NCI-H1930 (cell line): ENCODE measurements around the gene ZNF423.

Source experiments
- DNase-seq, 2 experiments: peaks; one replicate each; lab custom pipeline; 2025; lab: John Stamatoyannopoulos, UW

ZNF423 gene

DNA sequence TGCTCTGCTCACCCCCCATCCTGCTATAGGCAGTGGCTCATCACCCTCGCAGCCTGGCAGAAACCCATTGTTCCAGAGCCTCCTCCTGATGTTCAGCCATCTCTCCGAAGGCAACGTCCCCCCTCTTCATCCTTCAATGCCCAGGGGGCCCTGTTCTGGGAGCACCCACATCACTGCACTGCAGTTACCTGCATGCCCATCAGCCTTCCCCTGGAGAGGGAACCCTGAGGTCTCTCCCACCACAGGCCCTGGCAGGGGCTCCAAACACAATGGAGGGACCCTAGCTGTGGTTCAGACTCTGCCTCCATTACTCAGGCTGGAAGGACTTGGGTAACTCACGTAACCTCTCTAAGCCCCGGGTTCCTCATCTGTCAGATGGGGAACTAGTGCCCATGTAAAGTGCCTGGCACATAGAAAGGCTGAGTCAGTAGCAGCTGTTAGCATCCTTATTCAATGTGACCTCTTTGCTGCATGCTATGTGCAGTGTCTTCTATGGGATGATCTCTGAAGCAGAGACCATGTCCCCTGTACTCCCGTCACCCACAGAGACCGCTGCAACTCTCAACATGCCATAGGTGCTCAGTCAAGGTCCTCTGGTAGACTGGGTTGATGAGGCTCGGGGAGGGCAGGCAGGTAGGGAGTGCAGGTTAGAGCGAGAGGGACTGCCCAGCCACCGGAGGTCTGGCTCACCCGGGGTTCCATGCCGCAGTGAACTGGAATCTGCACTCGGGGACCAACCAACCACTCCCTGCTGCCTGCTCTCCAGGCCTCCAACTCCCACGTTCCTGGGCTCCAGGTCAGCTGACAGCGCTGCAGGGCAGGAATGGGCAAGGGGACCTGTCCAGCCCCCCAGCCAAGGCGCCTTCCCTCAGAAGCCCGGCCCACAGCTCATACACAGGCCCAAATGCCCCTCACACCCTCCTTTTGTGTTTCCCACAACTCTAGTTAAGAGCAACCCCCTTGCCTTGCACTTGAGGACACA is 233.2 kb downstream of the ZNF423 start:
- DNase-seq = no peak

DNA sequence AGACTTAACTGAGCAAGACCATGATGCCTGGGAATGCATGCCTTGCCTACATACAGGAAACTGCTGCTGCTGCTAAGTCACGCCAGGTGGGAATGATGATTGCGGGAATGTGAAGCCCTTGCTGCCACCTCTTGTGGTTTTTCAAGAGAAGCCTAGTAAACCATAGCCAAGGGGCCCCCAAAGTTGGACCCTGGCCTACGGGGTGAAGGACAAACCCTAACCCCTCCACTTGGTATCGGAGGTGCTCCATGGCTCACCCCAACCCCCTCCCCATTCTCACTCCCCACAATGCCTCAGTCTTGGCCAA is 233.9 kb downstream of the ZNF423 start:
- DNase-seq = no peak

DNA sequence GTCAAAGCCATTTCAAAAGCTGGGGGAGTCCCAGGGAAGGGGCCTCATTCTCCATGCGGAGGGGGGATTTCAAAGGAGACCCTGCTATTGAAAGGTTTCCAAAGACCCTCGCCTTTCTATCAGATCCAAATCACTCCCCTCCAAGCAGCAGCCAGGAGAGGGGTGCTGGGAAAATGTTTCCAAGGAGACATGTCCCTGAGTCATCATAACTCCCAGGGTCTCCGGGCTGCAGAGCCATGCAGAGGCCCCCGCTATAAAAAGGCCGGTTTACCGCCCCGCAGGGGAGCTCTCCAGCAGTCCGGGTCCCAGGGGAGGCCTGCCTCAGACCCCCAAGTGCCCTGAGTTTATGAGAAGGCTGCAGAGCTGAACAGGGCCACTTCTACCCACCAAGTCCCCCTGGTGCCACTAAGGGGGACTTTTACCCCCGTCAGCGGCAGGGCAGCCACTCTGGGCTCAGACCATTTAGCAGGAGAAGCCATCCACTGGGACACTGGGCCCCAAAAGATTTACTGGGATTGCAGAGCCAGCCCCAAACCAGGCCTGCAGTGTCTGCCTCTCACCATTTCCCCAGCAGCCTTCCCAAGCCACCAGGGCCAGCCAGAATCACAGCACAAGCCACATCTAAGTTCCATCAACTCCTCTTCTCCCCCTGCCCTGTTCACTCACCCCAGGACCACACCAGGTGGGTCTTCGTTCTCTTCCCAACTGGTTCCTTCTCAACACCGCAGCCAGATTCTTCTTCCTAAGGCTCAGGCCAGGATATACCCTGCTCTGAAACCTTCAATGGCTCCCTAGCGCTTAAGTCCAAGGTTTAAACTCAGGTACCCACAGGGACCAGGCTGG is 234.4 kb downstream of the ZNF423 start:
- no peak for DNase-seq

DNA sequence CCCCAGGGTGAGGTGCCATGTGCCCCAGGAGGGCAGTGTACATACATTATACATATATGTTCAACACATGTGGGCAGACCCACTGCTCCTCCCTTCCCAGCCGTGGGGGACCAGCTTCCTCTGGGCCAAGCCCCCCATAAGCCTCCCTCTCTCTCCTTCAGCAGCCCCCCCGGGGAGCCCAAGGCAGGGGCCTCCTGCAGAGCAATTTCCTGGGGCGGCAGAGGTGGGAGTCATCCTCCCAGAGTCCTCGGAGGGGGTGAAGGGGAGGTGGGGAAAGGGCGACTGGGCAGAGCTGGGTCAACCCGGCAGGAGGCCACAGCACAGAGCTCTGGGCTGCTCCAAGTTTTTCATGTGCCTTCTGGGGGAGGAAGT is 235.1 kb downstream of the ZNF423 start:
- no peak for DNase-seq

GRCh38 chr16:49620158-49620868 is 235.6 kb downstream of the ZNF423 start:
- DNase-seq = no peak

GRCh38 chr16:49619811-49620157 is 236.1 kb downstream of the ZNF423 start:
- no peak for DNase-seq

DNA sequence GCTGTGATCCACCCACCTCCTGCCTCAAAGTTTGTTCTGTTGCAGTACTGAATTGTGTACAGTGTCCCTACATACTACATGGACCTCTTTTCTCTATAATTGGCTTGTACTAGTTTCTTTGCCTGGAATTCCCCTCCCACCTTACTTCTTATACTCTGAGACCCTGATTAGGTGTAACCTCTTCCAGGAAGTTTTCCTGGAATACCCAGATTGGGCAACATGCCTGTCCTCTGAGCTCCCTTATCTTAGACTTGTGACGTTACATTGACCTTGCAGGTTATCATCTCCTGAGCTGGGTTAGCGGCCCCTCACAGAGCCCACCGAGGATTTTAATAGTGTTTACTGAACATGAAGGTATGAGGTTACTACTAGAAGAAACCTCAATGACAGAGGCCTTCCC is 237.0 kb downstream of the ZNF423 start:
- no peak for DNase-seq

DNA sequence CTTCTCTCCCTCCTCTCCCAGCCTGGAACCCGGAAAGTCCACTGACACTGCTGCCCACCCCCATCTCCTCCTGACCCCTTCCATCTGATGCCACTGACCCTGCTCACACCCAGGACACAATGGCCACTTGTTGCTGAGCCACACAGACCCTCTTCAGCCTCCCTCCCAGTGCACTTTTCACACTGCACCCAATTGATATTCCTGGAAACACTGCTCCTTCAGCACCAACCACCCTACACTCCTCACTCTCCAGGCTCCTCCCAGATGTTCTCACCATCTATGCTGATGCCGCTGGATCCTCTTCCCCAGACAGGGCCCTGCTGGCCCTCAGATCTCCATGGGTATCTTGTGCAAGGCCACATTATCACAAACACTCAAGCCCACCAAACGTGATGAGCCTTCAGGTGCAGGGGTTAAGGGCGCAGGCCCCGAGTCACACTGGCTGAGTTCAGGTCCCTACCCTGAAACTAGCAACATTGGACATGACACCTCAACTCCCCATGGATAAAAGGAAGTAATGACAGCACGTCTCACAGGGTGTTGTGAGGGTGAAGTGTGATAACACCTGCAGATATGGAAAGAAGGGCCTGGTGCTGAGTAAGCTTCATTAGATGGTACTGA is 238.1 kb downstream of the ZNF423 start:
- DNase-seq = no peak

- DNase-seq = no peak
Observed at GRCh38 chr16:49617016-49617629, 238.8 kb downstream of the ZNF423 start.

DNA sequence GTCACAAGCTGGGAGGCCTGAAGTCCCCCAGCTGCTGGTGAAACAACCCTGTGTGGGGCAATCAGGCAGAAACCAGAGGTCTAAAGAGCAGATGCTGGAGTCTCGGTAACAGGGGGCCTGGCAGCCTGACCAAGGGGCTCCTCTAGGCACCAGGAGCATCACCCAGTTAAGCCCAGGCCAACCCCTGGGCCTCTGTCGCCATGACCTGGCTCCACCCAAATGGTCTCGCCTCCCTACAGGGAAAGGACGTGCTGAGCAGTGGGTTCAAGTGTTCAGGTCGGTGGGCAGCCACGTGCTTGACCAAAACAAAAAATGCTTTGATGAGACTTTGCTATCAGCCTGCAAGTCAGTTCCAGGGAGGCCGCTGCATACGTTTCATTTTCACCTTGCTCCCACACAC is 240.3 kb downstream of the ZNF423 start:
- DNase-seq = no peak

GRCh38 chr16:49610983-49611382 is 244.9 kb downstream of the ZNF423 start:
- DNase-seq = no peak

DNA sequence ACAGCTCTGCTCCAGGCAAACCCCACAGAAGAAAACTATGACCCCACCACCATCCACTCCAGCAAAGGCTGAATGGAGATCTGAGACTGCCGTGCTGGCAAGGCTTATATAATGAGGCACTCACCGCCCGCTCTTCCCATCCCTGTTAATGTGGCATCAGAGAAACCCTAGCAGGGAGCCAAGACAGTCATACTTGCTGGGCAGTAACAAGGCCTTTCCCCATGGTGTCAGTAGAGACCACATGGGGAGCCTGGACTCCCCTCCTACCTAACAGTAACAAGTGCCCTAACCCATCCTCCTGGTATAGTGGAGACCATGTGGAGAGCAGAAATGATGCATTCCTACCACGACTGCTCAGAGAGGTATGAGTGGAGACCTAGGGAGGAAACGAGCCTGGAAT is 247.1 kb downstream of the ZNF423 start:
- no peak for DNase-seq

DNA sequence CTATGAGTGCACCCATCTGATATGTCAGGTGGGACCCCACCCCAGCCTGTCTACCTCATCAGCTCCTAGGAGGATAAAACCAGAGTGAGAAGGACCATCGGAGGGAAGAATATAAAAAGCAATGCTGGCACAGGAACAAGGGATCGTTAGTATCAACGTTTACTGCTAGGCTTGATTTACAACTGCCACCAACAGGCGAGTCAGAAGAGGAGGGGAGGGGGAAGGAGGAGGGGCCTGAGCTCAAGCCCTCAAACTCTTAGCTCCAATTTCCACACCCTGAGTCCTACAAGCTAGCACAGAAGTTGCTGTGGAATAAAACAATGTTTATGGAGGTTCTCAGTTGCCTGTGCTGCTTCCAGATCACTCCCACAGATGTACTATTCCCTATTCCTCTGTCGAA is 247.8 kb downstream of the ZNF423 start:
- DNase-seq = no peak

DNA sequence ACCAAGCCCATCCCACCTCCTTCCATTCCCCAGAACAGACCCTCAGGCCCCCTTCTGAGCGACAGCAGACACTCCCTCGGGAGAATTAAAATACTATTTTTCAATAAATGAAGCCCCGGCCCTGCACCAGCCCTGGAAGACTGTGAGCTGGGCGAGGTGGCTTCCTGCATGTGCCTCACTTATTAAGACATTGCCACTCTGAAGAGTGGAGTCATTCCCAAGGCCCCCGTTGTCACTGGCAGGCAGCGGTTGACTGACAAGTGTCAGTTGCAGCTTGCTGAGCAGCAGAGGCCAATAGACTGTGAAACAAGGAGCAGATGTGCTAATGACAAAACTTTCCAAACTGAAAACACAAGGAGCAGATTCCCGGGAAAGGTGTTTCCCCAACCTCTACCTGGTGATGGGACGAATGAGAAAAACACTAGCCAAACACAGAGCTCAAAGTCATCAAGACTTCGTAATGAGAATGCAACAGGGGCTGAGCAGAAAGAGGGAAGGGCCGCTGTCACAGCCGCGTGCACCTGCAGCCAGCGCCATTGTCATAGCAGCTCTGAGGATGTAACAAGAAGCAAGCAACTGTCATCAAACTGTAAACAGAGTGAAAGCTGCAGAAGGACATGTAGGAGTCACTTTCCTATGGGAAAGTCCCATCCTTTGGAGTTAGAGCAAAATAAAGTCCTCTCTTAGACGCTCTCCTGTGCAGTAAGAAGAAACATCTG is 250.2 kb downstream of the ZNF423 start:
- DNase-seq = no peak

- no peak for DNase-seq
Observed at GRCh38 chr16:49604602-49605001, 251.3 kb downstream of the ZNF423 start.

- DNase-seq = no peak
Observed at GRCh38 chr16:49603956-49604355, 252.0 kb downstream of the ZNF423 start.

DNA sequence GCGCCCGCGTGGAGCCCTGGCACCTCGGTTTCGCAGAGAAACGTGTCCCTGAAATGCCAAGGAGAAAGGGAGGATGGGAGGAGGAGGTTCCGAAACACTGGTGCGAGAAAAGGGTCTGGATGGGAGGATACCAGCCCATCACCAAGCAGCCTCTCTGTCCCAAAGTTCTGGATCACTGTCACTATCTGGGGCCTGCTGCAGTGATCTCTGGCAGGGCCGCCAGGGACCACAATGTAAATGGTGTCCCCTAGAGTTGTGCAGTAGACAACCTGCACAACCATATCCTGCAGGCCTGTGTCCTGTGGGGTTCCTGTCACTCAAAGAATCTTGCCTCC is 253.0 kb downstream of the ZNF423 start:
- no peak for DNase-seq

GRCh38 chr16:49602201-49602975 is 253.5 kb downstream of the ZNF423 start:
- no peak for DNase-seq

DNA sequence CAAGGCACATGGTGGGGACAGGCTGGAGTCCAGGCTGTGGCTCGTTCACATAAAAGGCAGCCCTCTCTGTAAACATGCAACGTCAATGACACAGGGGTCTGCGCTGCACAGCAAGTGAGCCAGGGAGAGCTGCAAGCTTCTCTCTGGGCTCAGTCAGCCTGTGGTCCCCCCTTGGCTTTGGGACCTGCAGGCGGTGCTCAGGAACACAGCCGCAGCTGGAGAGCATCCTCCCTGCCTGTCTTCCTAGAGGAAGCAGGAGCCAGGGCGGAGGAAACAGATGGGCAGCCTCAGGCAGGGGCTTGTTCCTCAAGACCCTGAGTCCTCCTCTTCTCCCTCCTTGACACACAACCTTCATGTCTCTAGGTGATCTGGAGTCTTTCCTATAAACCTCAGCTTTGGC is 254.3 kb downstream of the ZNF423 start:
- DNase-seq = no peak

DNA sequence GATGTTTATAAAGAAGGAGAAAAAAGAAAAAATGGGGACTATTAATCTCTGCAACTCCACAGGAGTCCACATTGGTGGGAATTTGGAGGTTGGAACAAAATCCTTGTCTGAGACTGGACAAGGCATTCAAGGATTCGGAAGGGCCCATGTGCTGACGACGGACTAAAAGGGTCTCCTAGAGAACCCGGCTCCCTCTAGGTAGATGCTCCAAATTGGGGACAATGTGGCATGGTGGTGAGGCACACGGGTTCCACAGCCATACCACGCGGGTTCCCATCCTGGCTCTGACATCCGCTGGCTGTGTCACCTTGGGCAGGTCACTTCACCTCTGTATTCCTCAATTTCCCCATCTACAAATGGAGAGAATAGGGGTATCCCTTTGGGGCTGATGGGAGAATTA is 254.9 kb downstream of the ZNF423 start:
- DNase-seq = no peak
